ENCODE results near the gene MAP3K6. TPM values are rescaled to one million over a fixed set of nuclear protein-coding genes. Genes with fewer than 3 reads are reported as not detected.

MAP3K6 gene
- polyA plus RNA-seq, 1 donor from 2014 or later = 4.4 TPM

DNA sequence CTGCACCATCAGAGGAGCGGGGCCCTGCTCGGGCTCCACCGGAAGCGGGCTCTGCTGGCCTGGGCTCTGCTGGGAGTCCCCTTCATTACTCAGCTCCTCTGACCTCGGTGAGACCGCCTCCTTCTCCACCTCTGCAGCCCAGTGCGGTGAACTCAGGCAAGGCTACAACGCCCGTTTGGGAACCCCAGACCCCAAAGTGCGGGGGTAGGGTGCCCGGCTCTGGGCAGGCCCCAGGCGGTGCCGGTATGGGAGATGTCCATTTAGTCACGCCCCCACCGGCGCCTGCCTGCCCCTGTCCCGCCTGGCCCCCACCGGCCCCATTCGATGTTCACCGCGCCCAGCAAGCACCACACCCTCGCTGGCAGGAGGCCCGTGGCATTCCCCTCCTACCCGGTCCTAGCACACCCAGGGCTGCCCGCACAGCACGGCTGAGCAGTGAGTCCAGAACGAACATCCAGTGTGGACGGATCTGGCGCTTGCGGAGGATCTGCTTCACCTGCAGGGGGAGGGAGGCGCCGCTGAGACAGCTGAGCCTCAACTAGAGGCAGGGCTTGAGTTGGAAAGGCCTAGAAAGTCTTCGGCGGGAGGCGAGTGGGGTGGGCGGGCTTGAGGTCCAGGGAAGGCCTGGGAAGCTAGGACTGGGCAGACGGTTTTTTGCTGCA, 10.0 kb downstream of the MAP3K6 start:
- Histone ChIP-seq H3K9me2 (ENCODE audit: insufficient read depth, low read length) (no peaks in the 10 kb centered on the region), H3K9ac (ENCODE audit: low read length) (no peak overlapping the region), H3K27ac (ENCODE audit: low read length) (no peak overlapping the region), H3F3A (ENCODE audit: insufficient read depth, low read length, poor library complexity, severe bottlenecking) (no peaks in the 10 kb centered on the region), H3K36me3 (ENCODE audit: insufficient read depth, low read length) (no peaks in the 10 kb centered on the region), H3K79me2 (replicated peaks; ENCODE audit: insufficient read depth, low read length) (no peaks in the 10 kb centered on the region), H4K20me1 (ENCODE audit: insufficient read depth) (no peaks in the 10 kb centered on the region), H3K4me3 (ENCODE audit: low read length) (no peak overlapping the region), H2AFZ (ENCODE audit: low read depth, low read length) (no peak overlapping the region), H3K4me2 (ENCODE audit: low read length) (no peak overlapping the region), H3K27me3 (ENCODE audit: insufficient read depth, low read depth, low read length) (peaks cover 24% of the 10 kb centered on the region), H3K9me3 (ENCODE audit: low read length) (no peaks in the 10 kb centered on the region)
- TF ChIP-seq POLR2AphosphoS5 (IDR thresholded peaks at IDR 0.05) = no peak

DNA sequence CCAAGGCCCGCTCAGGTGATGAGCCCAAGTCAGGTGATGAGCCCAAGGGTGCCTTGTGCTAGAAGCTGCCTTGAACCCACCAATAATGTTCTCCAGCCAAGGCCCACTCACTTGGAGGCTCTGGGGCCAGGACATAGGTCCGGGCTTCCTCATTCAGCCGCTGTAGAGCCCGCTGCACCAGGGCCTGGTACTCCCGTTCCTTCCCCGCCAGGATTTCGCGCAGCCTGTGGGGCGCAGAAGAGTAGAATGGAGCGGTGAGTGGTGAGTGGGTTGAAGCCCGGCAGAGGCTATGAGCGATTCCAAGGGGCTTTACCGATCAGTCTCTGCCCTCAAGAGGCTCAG, 10.5 kb downstream of the MAP3K6 start:
- Histone ChIP-seq H3K4me3 (ENCODE audit: low read length) (no peak overlapping the region), H3K9ac (ENCODE audit: low read length) (no peak overlapping the region), H4K20me1 (ENCODE audit: insufficient read depth) (no peaks in the 10 kb centered on the region), H3K79me2 (replicated peaks; ENCODE audit: insufficient read depth, low read length) (no peaks in the 10 kb centered on the region), H3K27me3 (ENCODE audit: insufficient read depth, low read depth, low read length) (peaks cover 29% of the 10 kb centered on the region), H3F3A (ENCODE audit: insufficient read depth, low read length, poor library complexity, severe bottlenecking) (no peaks in the 10 kb centered on the region), H3K27ac (ENCODE audit: low read length) (no peak overlapping the region), H3K4me2 (ENCODE audit: low read length) (no peak overlapping the region), H2AFZ (ENCODE audit: low read depth, low read length) (no peak overlapping the region), H3K36me3 (ENCODE audit: insufficient read depth, low read length) (no peaks in the 10 kb centered on the region), H3K9me2 (ENCODE audit: insufficient read depth, low read length) (no peaks in the 10 kb centered on the region), H3K9me3 (ENCODE audit: low read length) (no peaks in the 10 kb centered on the region)
- TF ChIP-seq, protein P1, sequence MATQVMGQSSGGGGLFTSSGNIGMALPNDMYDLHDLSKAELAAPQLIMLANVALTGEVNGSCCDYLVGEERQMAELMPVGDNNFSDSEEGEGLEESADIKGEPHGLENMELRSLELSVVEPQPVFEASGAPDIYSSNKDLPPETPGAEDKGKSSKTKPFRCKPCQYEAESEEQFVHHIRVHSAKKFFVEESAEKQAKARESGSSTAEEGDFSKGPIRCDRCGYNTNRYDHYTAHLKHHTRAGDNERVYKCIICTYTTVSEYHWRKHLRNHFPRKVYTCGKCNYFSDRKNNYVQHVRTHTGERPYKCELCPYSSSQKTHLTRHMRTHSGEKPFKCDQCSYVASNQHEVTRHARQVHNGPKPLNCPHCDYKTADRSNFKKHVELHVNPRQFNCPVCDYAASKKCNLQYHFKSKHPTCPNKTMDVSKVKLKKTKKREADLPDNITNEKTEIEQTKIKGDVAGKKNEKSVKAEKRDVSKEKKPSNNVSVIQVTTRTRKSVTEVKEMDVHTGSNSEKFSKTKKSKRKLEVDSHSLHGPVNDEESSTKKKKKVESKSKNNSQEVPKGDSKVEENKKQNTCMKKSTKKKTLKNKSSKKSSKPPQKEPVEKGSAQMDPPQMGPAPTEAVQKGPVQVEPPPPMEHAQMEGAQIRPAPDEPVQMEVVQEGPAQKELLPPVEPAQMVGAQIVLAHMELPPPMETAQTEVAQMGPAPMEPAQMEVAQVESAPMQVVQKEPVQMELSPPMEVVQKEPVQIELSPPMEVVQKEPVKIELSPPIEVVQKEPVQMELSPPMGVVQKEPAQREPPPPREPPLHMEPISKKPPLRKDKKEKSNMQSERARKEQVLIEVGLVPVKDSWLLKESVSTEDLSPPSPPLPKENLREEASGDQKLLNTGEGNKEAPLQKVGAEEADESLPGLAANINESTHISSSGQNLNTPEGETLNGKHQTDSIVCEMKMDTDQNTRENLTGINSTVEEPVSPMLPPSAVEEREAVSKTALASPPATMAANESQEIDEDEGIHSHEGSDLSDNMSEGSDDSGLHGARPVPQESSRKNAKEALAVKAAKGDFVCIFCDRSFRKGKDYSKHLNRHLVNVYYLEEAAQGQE (IDR thresholded peaks at IDR 0.05; ENCODE audit: borderline replicate concordance) = no peak
- TF ChIP-seq RAD21 (conservative IDR thresholded peaks at IDR 0.05) = no peak
- TF ChIP-seq TAF1 (IDR thresholded peaks at IDR 0.05; ENCODE audit: low read depth) = no peak
- no peak for TF ChIP-seq EP300 (conservative IDR thresholded peaks at IDR 0.05; ENCODE audit: poor library complexity, severe bottlenecking)
- TF ChIP-seq SMC3 (conservative IDR thresholded peaks at IDR 0.05; ENCODE audit: poor library complexity) = no peak
- TF ChIP-seq MXI1 (conservative IDR thresholded peaks at IDR 0.05; ENCODE audit: poor library complexity, severe bottlenecking) = no peak
- TF ChIP-seq POLR2AphosphoS5 (IDR thresholded peaks at IDR 0.05) = no peak
- TF ChIP-seq, protein P2, sequence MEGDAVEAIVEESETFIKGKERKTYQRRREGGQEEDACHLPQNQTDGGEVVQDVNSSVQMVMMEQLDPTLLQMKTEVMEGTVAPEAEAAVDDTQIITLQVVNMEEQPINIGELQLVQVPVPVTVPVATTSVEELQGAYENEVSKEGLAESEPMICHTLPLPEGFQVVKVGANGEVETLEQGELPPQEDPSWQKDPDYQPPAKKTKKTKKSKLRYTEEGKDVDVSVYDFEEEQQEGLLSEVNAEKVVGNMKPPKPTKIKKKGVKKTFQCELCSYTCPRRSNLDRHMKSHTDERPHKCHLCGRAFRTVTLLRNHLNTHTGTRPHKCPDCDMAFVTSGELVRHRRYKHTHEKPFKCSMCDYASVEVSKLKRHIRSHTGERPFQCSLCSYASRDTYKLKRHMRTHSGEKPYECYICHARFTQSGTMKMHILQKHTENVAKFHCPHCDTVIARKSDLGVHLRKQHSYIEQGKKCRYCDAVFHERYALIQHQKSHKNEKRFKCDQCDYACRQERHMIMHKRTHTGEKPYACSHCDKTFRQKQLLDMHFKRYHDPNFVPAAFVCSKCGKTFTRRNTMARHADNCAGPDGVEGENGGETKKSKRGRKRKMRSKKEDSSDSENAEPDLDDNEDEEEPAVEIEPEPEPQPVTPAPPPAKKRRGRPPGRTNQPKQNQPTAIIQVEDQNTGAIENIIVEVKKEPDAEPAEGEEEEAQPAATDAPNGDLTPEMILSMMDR (IDR thresholded peaks at IDR 0.05; ENCODE audit: poor library complexity, severe bottlenecking) = no peak
- TF ChIP-seq EZH2 (IDR thresholded peaks at IDR 0.05; ENCODE audit: borderline replicate concordance, insufficient read depth, low read length, poor library complexity, severe bottlenecking) = no peak

All from neural cell (in vitro differentiated cells).